Anterior cingulate cortex (tissue), 58 donors: ENCODE measurements around the gene RBPMS2.
"Not testable (repeated sequence)": the region's sequence is repeated elsewhere in the genome, so short reads cannot be mapped to it uniquely, and the experiment has no call there.

Source experiments
- DNase-seq, 58 donors: peaks; one replicate each; lab custom pipeline; 2025; lab: John Stamatoyannopoulos, UW

Gene RBPMS2

GRCh38 chr15:64775551-64776401, at the start of gene RBPMS2:
Gene RBPMS2, minus strand, starts transcription at chr15:64775589. Its CDS starts 270 bp downstream, at chr15:64775319.
- DNase-seq = no peak

- DNase-seq = no peak
These were observed 49.6 kb upstream of the RBPMS2 start for GRCh38 chr15:64824929-64825430.

GRCh38 chr15:64816452-64816851, 41.1 kb upstream of the RBPMS2 start:
- no peak for DNase-seq

- not testable (repeated sequence) for DNase-seq
These were observed 39.6 kb upstream of the RBPMS2 start for GRCh38 chr15:64814965-64815364.

- not testable (repeated sequence) for DNase-seq
These were observed 38.9 kb upstream of the RBPMS2 start for GRCh38 chr15:64814283-64814682.

- DNase-seq = no peak
These were observed 37.7 kb upstream of the RBPMS2 start for GRCh38 chr15:64813075-64813474.

- DNase-seq = no peak
These were observed 35.3 kb upstream of the RBPMS2 start for GRCh38 chr15:64810497-64811326.

- peak in 55 of 58 donors; percentile 4 to 83 (median 46) for DNase-seq
These were observed 34.5 kb upstream of the RBPMS2 start for GRCh38 chr15:64809649-64810496.

GRCh38 chr15:64808785-64809453, 33.5 kb upstream of the RBPMS2 start:
- no peak for DNase-seq

- no peak for DNase-seq
These were observed 32.4 kb upstream of the RBPMS2 start for GRCh38 chr15:64807751-64808222.

- no peak for DNase-seq
These were observed 31.8 kb upstream of the RBPMS2 start for GRCh38 chr15:64807051-64807749.

- no peak for DNase-seq
These were observed 31.1 kb upstream of the RBPMS2 start for GRCh38 chr15:64806509-64806908.

- no peak for DNase-seq
These were observed 29.2 kb upstream of the RBPMS2 start for GRCh38 chr15:64804619-64805018.

GRCh38 chr15:64803526-64803925, 28.1 kb upstream of the RBPMS2 start:
- DNase-seq = no peak

- no peak for DNase-seq
These were observed 25.1 kb upstream of the RBPMS2 start for GRCh38 chr15:64800476-64800875.

- not testable (repeated sequence) for DNase-seq
These were observed 23.5 kb upstream of the RBPMS2 start for GRCh38 chr15:64798905-64799304.

GRCh38 chr15:64795921-64796320, 20.5 kb upstream of the RBPMS2 start:
- DNase-seq = not testable (repeated sequence)

- DNase-seq = not testable (repeated sequence)
These were observed 19.9 kb upstream of the RBPMS2 start for GRCh38 chr15:64795299-64795698.

- DNase-seq = no peak
These were observed 16.9 kb upstream of the RBPMS2 start for GRCh38 chr15:64792282-64792681.
